Fibroblast of the aortic adventitia (primary cell): ENCODE results near the gene SGK1. TPM values are rescaled to one million over a fixed set of nuclear protein-coding genes. Genes with fewer than 3 reads are reported as not detected.

ENCODE experiments used
- DNase-seq: peaks from one replicate; pipeline ENCODE4 v3.0.0-alpha.2; 2010; ENCODE audit warnings: low read depth
- H3K4me3 ChIP-seq: 2 replicates; pipeline ENCODE4 v1.5.1; 2011; ENCODE audit warnings: low read depth, mild to moderate bottlenecking, control low read depth, low read length, moderate library complexity
- small RNA-seq: library from RNA; depleted of rRNA; stranded (forward); fragments of <200 nt; gene quantifications from one replicate; pipeline ENCODE3, GENCODE V24; 2012
- total RNA-seq: library from RNA; depleted of rRNA; stranded (reverse); fragments of >200 nt; gene quantifications from 2 replicates; pipeline ENCODE4 v1.2.3, GENCODE V29; 2012; ENCODE audit warnings: low replicate concordance
- TF ChIP-seq, protein P1 (sequence below): IDR thresholded peaks from 2 replicates; pipeline ENCODE4 v1.5.1; 2011; ENCODE audit warnings: mild to moderate bottlenecking, low read length, control low read depth, inconsistent platforms; ENCODE audit not compliant: insufficient read depth

The SGK1 gene
- total RNA-seq, 1 donor = 63.2 TPM

DNA sequence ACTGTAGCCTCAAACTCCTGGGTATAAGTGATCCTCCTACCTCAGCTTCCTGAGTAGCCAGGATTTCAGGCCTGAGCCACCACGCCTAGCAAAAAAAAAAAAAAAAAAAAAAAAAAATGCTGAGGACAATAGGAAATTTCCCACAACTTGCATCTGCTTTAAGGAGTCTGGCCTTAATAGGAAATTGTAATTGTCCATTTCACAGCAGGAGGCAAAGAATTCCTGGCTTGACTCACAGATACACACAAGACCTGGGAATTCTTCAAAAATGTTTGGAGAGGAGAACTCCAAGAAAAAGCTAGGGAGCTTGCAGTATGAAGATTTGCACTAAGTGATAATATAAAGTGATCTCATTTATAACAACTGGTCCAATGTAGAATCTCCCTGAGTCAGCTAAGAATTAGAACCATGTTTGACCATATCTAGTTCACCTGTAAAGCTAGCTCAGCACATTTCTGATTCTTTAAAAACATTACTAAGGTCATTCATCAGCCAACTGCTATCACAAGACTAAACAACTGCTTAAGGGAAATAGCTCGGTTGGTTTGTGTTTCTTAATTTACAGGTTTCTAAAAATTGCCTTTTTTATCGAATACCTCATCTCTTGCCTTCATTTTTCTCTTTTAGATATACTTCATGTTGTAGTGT lies 185.3 kb downstream of the SGK1 start:
- H3K4me3 ChIP-seq = no peak overlapping the region
- TF ChIP-seq, protein P1, sequence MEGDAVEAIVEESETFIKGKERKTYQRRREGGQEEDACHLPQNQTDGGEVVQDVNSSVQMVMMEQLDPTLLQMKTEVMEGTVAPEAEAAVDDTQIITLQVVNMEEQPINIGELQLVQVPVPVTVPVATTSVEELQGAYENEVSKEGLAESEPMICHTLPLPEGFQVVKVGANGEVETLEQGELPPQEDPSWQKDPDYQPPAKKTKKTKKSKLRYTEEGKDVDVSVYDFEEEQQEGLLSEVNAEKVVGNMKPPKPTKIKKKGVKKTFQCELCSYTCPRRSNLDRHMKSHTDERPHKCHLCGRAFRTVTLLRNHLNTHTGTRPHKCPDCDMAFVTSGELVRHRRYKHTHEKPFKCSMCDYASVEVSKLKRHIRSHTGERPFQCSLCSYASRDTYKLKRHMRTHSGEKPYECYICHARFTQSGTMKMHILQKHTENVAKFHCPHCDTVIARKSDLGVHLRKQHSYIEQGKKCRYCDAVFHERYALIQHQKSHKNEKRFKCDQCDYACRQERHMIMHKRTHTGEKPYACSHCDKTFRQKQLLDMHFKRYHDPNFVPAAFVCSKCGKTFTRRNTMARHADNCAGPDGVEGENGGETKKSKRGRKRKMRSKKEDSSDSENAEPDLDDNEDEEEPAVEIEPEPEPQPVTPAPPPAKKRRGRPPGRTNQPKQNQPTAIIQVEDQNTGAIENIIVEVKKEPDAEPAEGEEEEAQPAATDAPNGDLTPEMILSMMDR = no peak
- peak; percentile 52 for DNase-seq

DNA sequence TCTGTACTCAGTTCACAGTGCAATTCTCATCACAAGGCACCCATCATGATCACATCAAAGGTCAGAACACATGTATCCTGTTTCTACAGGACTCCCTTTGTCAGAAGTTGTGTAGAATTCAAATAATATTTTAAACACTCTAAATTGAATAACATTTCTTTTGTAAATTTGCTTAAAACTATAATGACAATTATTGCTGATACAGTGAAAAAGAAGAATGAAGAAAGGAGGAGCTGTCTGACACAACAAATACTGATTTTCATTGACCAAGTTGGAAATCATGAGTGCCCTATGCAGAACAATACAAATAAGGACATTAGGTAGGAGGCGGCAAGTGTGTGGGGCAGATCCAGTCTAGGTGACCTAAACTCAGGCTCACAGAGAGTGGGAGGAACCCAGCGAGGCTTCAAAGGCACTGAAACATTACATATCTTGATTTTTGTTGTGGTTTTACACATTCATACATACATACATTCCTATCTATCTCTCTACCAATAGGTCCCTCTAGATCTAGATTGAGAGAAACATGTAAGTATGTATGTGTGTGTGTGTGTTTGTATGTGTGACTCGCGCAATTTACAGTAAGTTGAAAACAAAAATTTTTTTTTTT lies 186.3 kb downstream of the SGK1 start:
- no peak for DNase-seq
- no peak overlapping the region for H3K4me3 ChIP-seq
- TF ChIP-seq, protein P1 = no peak

DNA sequence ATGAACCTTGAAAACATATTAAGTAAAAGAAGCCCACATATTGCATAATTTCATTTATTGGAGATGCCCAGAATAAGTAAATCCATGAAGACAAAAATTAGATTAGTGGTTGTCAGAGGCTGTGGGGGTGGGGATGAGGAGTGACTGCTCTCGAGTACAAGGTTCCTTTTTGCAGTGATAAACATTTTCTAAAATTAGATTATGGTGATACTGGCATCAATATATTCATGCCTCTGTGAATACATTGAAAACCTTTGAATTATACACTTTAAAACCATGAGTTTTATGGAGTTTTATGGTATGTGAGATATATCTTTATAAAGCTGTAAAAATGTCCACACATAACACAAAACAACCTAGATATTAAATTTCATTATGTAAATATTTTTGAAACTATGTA lies 189.8 kb downstream of the SGK1 start:
- DNase-seq = no peak
- H3K4me3 ChIP-seq = no peak overlapping the region
- TF ChIP-seq, protein P1 = no peak

DNA sequence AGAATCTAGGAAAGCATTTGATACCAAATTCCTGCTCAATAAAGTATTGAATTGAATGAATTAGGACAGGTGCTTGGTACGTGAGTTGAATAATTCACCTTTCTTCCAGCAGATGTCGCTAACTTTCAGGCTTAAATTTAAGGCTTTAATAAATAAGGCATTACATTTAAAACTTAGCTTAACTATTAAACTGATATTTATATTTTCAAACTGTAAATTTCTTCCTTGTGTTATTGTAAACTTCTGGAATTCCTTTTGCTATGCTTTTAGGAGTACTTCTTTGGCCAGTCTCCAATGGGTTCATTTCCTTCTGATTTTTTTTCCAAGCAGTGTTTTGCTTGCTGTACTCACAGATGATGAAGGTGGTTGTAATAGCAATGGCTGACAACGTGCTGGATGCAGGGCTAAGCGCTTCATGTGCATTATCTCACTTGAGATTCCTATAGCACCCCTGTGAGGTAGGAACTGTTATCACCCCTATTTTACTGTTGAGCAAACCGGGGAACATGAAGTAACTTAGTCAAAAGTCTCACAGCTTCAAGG lies 194.2 kb downstream of the SGK1 start:
- TF ChIP-seq, protein P1 = peak; percentile 71
- DNase-seq = peak; percentile 90
- no peak overlapping the region for H3K4me3 ChIP-seq

DNA sequence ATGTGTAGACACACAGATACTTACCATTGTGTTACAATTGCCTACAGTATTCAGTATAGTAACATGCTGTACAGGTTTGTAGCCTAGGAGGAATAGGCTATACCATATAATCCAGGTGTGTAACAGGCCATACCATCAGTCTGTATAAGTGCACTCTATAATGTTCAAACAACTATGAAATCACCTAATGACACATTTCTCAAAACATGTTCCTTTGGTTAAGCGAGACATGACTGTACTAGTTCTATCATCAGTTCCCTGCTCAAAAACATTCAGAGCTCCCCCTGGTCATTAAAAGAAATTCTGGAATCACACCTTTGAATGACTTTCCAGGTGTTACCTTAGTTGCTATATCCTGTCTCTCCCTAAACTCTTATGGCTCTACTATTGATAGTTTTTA lies 195.1 kb downstream of the SGK1 start:
- H3K4me3 ChIP-seq = no peak overlapping the region
- TF ChIP-seq, protein P1 = no peak
- no peak for DNase-seq

DNA sequence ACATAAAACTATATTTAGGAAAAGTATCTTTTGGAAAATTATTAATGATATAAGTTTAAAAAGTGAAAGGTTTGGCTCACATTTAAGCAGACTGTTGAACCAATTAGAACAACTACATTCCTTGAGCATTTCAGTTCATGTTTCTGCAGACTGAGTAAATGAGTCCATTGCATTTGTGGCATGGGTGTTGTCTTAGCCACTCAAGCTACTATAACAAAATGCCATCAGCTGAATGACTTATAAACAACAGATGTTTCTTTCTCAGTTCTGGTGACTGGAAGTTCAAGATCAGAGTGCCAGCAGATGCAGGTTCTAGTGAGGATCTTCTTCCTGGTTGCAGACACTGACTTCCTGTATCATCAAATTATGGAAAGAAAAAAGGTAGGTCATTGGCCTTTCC lies 198.4 kb downstream of the SGK1 start:
- H3K4me3 ChIP-seq = no peak overlapping the region
- TF ChIP-seq, protein P1 = no peak
- no peak for DNase-seq

Small RNA genes lying within 50 kb of the gene (small RNA-seq; reads per million reads assigned to genes)
- not detected for gene RF00019
- gene RN7SL408P = not detected
- gene RNA5SP218 = not detected
- not detected for gene RPS29P32
